Ishikawa (cell line): ENCODE data around the gene RABGAP1L.

Experiments
- CEBPB ChIP-seq: IDR thresholded peaks from 2 replicates; pipeline ENCODE4 v1.6.1; 2012
- CREB1 ChIP-seq: IDR thresholded peaks from 2 replicates; pipeline ENCODE4 v1.6.1; 2012; ENCODE audit warnings: low read depth
- EGR1 ChIP-seq: IDR thresholded peaks from 2 replicates; pipeline ENCODE4 v1.6.1; 2012
- EP300 ChIP-seq: IDR thresholded peaks from 2 replicates; pipeline ENCODE4 v1.6.1; 2012; ENCODE audit warnings: borderline replicate concordance
- FOXM1 ChIP-seq: IDR thresholded peaks from 2 replicates; pipeline ENCODE4 v1.6.1; 2012; ENCODE audit warnings: low read depth, borderline replicate concordance
- NFIC ChIP-seq: IDR thresholded peaks from 2 replicates; pipeline ENCODE4 v1.6.1; 2012
- RAD21 ChIP-seq: IDR thresholded peaks from 2 replicates; pipeline ENCODE4 v1.6.1; 2012; ENCODE audit warnings: low read depth
- REST ChIP-seq: IDR thresholded peaks from 2 replicates; pipeline ENCODE4 v1.6.1; 2012; ENCODE audit warnings: low read depth, mild to moderate bottlenecking
- TAF1 ChIP-seq: IDR thresholded peaks from 2 replicates; pipeline ENCODE4 v1.6.1; 2012; ENCODE audit warnings: low read depth, mild to moderate bottlenecking
- TCF12 ChIP-seq: IDR thresholded peaks from 2 replicates; pipeline ENCODE4 v1.6.1; 2012; ENCODE audit warnings: low read depth
- TEAD4 ChIP-seq: IDR thresholded peaks from 2 replicates; pipeline ENCODE4 v1.6.1; 2012
- YY1 ChIP-seq: IDR thresholded peaks from 2 replicates; pipeline ENCODE4 v1.6.1; 2012; ENCODE audit warnings: low read depth
- ZBTB7A ChIP-seq: IDR thresholded peaks from 2 replicates; pipeline ENCODE4 v1.6.1; 2012; ENCODE audit warnings: low read depth
- TF ChIP-seq, protein P1 (sequence below): IDR thresholded peaks from 2 replicates; pipeline ENCODE4 v1.6.1; 2012
- TF ChIP-seq, protein P2 (sequence below): IDR thresholded peaks from 2 replicates; pipeline ENCODE4 v1.6.1; 2012

The RABGAP1L gene

DNA sequence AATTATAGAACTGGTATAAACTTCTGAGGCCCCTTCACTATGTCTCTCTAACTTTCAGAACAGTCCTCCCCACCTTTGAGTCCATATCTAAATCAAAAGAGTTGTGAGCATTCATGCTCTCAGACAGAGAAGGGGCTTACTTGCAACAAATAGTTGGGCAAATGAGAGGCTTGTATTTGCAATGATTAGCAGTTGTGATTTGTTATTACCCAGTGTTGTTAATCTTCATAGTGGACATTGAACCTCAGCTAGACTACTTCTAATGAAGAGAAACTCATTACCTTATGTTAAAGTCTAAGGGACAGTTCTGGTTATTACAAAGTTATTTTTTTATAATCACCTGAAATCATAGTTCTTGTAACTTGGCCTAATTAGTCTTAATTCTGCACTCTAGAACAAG, 114.5 kb downstream of the RABGAP1L start:
- no peak for TF ChIP-seq FOXM1
- TF ChIP-seq REST, result no peak
- TF ChIP-seq TCF12, result no peak
- TF ChIP-seq, protein P1, sequence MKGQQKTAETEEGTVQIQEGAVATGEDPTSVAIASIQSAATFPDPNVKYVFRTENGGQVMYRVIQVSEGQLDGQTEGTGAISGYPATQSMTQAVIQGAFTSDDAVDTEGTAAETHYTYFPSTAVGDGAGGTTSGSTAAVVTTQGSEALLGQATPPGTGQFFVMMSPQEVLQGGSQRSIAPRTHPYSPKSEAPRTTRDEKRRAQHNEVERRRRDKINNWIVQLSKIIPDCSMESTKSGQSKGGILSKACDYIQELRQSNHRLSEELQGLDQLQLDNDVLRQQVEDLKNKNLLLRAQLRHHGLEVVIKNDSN, result no peak
- TF ChIP-seq ZBTB7A, result no peak
- TF ChIP-seq NFIC, result no peak
- TF ChIP-seq TAF1, result no peak
- TF ChIP-seq, protein P2, sequence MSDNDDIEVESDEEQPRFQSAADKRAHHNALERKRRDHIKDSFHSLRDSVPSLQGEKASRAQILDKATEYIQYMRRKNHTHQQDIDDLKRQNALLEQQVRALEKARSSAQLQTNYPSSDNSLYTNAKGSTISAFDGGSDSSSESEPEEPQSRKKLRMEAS, result no peak
- no peak for TF ChIP-seq CREB1

GRCh38 chr1:174274452-174274851, 115.1 kb downstream of the RABGAP1L start:
- TF ChIP-seq TAF1 (no peak), TCF12 (no peak), RAD21 (no peak), EGR1 (no peak), REST (no peak), YY1 (no peak), FOXM1 (no peak), CREB1 (no peak), NFIC (no peak), CEBPB (no peak), ZBTB7A (no peak), TEAD4 (no peak), EP300 (no peak)
- TF ChIP-seq, protein P1, result no peak
- TF ChIP-seq, protein P2, result no peak

- TF ChIP-seq EP300 (no peak), TEAD4 (no peak), TAF1 (no peak), EGR1 (no peak)
- TF ChIP-seq, protein P2, result no peak
These were observed 115.6 kb downstream of the RABGAP1L start for GRCh38 chr1:174274884-174275283.

DNA sequence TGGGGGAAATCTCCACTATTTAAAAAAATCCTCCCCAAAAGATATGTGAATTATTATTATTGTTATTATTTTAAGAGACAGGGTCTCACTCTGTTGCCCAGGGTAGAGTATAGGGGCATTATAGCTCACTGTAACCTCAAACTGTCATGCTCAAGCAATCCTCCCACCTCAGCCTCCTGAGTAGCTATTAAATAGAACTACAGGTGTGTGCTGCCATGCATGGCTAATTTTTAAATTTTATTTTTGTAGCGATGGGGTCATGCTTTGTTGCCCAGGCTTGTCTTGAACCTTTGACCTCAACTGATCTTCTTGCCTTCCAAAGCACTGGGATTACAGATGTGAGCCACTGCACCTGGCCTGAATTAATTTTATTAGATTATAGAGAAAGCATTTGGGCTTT, 116.8 kb downstream of the RABGAP1L start:
- TF ChIP-seq RAD21, result no peak
- TF ChIP-seq EGR1, result no peak
- no peak for TF ChIP-seq CEBPB
- TF ChIP-seq TEAD4, result no peak
- no peak for TF ChIP-seq TAF1

DNA sequence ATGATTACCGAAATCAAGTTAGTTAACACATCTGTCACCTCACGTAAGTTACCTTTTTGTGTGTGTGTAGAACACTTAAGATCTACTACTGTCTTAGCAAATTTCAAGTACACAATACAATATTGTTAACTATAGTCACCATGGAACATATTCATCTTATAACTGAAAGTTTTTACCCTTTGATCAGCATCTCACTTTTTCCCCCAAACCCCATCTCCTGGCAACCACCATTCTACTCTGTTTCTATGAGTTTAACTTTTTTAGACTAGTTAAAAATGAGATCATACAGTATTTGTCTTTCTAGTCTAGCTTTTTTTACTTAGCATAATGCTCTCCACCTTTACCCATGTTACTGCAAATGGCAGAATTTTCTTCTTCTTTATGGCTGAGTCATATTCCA, 124.7 kb downstream of the RABGAP1L start:
- TF ChIP-seq EGR1 (no peak), REST (no peak)
